OCI-LY3 (cell line): ENCODE results near the gene PHC3.

ENCODE experiments used
- CTCF ChIP-seq: fragments of 200-600, 300-600 bp; sonication (generic); IDR thresholded peaks from 2 replicates; pipeline ENCODE4 v1.5.1; 2014; ENCODE audit warnings: antibody characterized with exemption, low read length, low read depth
- EZH2phosphoT487 ChIP-seq: fragments of 200-600 bp; shearing (Covaris generic); IDR thresholded peaks from 2 replicates; pipeline ENCODE4 v1.6.1; 2018; ENCODE audit warnings: antibody characterized with exemption, mixed run types, low read depth

GRCh38 chr3:170079536-170080165 lies 101.9 kb downstream of the PHC3 start:
- TF ChIP-seq CTCF (no peak), EZH2phosphoT487 (no peak)
